ENCODE measurements around the gene PIAS1.

Gene PIAS1

GRCh38 chr15:68014219-68014618 is 39.9 kb upstream of the PIAS1 start:
- Histone ChIP-seq H3K36me3 (ENCODE audit: insufficient read depth) (no peaks in the 10 kb centered on the region), H3K4me1 (ENCODE audit: low read depth, poor library complexity, severe bottlenecking) (no peaks in the 10 kb centered on the region), H3K79me2 (ENCODE audit: insufficient read depth, low read depth) (no peaks in the 10 kb centered on the region), H3K9ac (no peak overlapping the region), H3K27me3 (ENCODE audit: insufficient read depth, low read depth) (no peaks in the 10 kb centered on the region), H2AFZ (ENCODE audit: low read depth) (no peak overlapping the region), H3K27ac (no peak overlapping the region), H4K20me1 (ENCODE audit: insufficient read depth) (no peaks in the 10 kb centered on the region), H3K4me3 (IDR thresholded peaks at IDR 0.05; ENCODE audit: insufficient read depth, low read depth, low read length) (no peak overlapping the region), H3K4me2 (no peak overlapping the region)
- no peak for TF ChIP-seq CTCF (conservative IDR thresholded peaks at IDR 0.05; ENCODE audit: low read depth, low read length)

- TF ChIP-seq CTCF (conservative IDR thresholded peaks at IDR 0.05; ENCODE audit: low read depth, low read length), result no peak
- no peak overlapping the region for H3K4me2 ChIP-seq
- no peak overlapping the region for H3K9ac ChIP-seq
- no peaks in the 10 kb centered on the region for H3K79me2 ChIP-seq (ENCODE audit: insufficient read depth, low read depth)
- no peak overlapping the region for H3K4me3 ChIP-seq (IDR thresholded peaks at IDR 0.05; ENCODE audit: insufficient read depth, low read depth, low read length)
- no peak overlapping the region for H3K27ac ChIP-seq
- H4K20me1 ChIP-seq (ENCODE audit: insufficient read depth), result no peaks in the 10 kb centered on the region
- no peak overlapping the region for H2AFZ ChIP-seq (ENCODE audit: low read depth)
- no peaks in the 10 kb centered on the region for H3K36me3 ChIP-seq (ENCODE audit: insufficient read depth)
- no peaks in the 10 kb centered on the region for H3K4me1 ChIP-seq (ENCODE audit: low read depth, poor library complexity, severe bottlenecking)
- H3K27me3 ChIP-seq (ENCODE audit: insufficient read depth, low read depth), result no peaks in the 10 kb centered on the region
Measured at GRCh38 chr15:68015244-68015643, 38.9 kb upstream of the PIAS1 start.

GRCh38 chr15:68017201-68017600 is 36.9 kb upstream of the PIAS1 start:
- H3K27ac ChIP-seq, result no peak overlapping the region
- no peaks in the 10 kb centered on the region for H3K27me3 ChIP-seq (ENCODE audit: insufficient read depth, low read depth)
- no peaks in the 10 kb centered on the region for H3K79me2 ChIP-seq (ENCODE audit: insufficient read depth, low read depth)
- H4K20me1 ChIP-seq (ENCODE audit: insufficient read depth), result no peaks in the 10 kb centered on the region
- no peak overlapping the region for H3K4me3 ChIP-seq (IDR thresholded peaks at IDR 0.05; ENCODE audit: insufficient read depth, low read depth, low read length)
- H2AFZ ChIP-seq (ENCODE audit: low read depth), result no peak overlapping the region
- no peaks in the 10 kb centered on the region for H3K36me3 ChIP-seq (ENCODE audit: insufficient read depth)
- H3K4me1 ChIP-seq (ENCODE audit: low read depth, poor library complexity, severe bottlenecking), result no peaks in the 10 kb centered on the region
- H3K9ac ChIP-seq, result no peak overlapping the region
- no peak for TF ChIP-seq CTCF (conservative IDR thresholded peaks at IDR 0.05; ENCODE audit: low read depth, low read length)
- no peak overlapping the region for H3K4me2 ChIP-seq

- no peak overlapping the region for H3K4me2 ChIP-seq
- no peaks in the 10 kb centered on the region for H4K20me1 ChIP-seq (ENCODE audit: insufficient read depth)
- H3K79me2 ChIP-seq (ENCODE audit: insufficient read depth, low read depth), result no peaks in the 10 kb centered on the region
- H2AFZ ChIP-seq (ENCODE audit: low read depth), result no peak overlapping the region
- no peak overlapping the region for H3K9ac ChIP-seq
- no peak overlapping the region for H3K27ac ChIP-seq
- H3K4me1 ChIP-seq (ENCODE audit: low read depth, poor library complexity, severe bottlenecking), result no peaks in the 10 kb centered on the region
- H3K36me3 ChIP-seq (ENCODE audit: insufficient read depth), result no peaks in the 10 kb centered on the region
- no peak overlapping the region for H3K4me3 ChIP-seq (IDR thresholded peaks at IDR 0.05; ENCODE audit: insufficient read depth, low read depth, low read length)
- H3K27me3 ChIP-seq (ENCODE audit: insufficient read depth, low read depth), result no peaks in the 10 kb centered on the region
- TF ChIP-seq CTCF (conservative IDR thresholded peaks at IDR 0.05; ENCODE audit: low read depth, low read length), result no peak
Measured at GRCh38 chr15:68018797-68019444, 35.2 kb upstream of the PIAS1 start.
